Kidney epithelial cell (primary cell): ENCODE measurements around the gene UBE2D2. TPM values are rescaled to one million over a fixed set of nuclear protein-coding genes. Genes with fewer than 3 reads are reported as not detected.
"Not testable (repeated sequence)": the region's sequence is repeated elsewhere in the genome, so short reads cannot be mapped to it uniquely, and the experiment has no call there.

Experiments
- DNase-seq: peaks from one replicate; pipeline ENCODE4 v3.0.0-alpha.2; 2010; ENCODE audit warnings: low read depth
- H3K27me3 ChIP-seq: 2 replicates; pipeline ENCODE4 v1.6.0; 2011; ENCODE audit warnings: low read length; ENCODE audit not compliant: control insufficient read depth, insufficient read depth
- H3K36me3 ChIP-seq: 2 replicates; pipeline ENCODE4 v1.5.1; 2011; ENCODE audit warnings: low read length; ENCODE audit not compliant: control insufficient read depth, insufficient read depth
- H3K4me3 ChIP-seq: 2 replicates; pipeline ENCODE4 v1.5.1; 2011; ENCODE audit warnings: low read depth, mild to moderate bottlenecking, control low read depth, low read length
- CTCF ChIP-seq: IDR thresholded peaks from 2 replicates; pipeline ENCODE4 v1.5.1; 2011; ENCODE audit warnings: mild to moderate bottlenecking, moderate library complexity, low read length, control low read depth, inconsistent platforms; ENCODE audit not compliant: insufficient read depth, poor library complexity, severe bottlenecking
- total RNA-seq: library from RNA; depleted of rRNA; stranded (reverse); fragments of >200 nt; gene quantifications from 2 replicates; pipeline ENCODE4 v1.2.3, GENCODE V29; 2015

The UBE2D2 gene
- total RNA-seq, 1 donor from 2014 or later: 120 TPM

GRCh38 chr5:139584137-139584536 is 23.0 kb downstream of the UBE2D2 start:
- TF ChIP-seq CTCF: no peak
- Histone ChIP-seq H3K4me3 (no peak overlapping the region), H3K36me3 (no peaks in the 10 kb centered on the region), H3K27me3 (no peaks in the 10 kb centered on the region)
- no peak for DNase-seq

DNA sequence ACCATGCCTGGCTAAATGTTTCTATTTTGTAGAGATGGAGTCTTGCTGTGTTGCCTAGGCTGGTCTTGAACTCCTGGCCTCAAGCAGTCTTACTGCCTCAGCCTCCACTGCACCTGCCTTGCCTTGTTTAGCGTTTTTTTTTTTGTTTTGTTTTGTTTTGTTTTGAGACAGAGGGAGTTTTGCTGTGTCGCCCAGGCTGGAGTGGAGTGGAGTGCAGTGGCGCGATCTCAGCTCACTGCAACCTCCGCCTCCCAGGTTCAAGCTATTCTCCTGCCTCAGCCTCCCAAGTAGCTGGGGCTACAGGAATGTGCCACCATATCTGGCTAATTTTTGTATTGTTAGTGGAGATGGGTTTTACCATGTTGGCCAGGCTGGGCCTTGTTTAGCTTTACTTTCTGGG is 27.0 kb downstream of the UBE2D2 start:
- DNase-seq, H3K36me3 ChIP-seq, H3K27me3 ChIP-seq, H3K4me3 ChIP-seq: not testable (repeated sequence)

GRCh38 chr5:139588962-139589361 is 27.8 kb downstream of the UBE2D2 start:
- Histone ChIP-seq H3K27me3 (no peaks in the 10 kb centered on the region), H3K36me3 (no peaks in the 10 kb centered on the region), H3K4me3 (no peak overlapping the region)
- no peak for DNase-seq
- no peak for TF ChIP-seq CTCF

DNA sequence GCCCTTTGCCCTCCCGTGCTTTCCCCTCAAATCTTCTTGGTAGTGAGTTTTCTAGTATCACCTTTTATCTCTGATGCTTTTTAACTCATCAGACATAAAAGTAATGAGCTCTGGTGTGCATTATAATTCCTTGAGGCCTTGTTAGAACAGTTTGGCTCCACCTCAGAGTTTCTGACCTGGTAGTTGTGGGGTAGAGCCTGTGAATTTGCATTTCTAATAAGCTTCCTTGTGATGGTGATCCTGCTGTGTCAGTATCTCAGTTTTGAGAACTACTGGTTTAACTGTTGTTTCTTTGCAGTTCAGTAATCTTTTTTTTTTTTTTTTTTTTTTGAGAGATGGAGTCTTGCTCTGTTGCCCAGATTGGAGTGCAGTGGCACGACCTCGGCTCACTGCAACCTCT is 31.1 kb downstream of the UBE2D2 start:
- TF ChIP-seq CTCF: no peak
- no peaks in the 10 kb centered on the region for H3K27me3 ChIP-seq
- DNase-seq: no peak
- no peak overlapping the region for H3K4me3 ChIP-seq
- no peaks in the 10 kb centered on the region for H3K36me3 ChIP-seq

GRCh38 chr5:139593076-139593475 is 31.9 kb downstream of the UBE2D2 start:
- H3K4me3 ChIP-seq, DNase-seq, H3K27me3 ChIP-seq, H3K36me3 ChIP-seq: not testable (repeated sequence)

DNA sequence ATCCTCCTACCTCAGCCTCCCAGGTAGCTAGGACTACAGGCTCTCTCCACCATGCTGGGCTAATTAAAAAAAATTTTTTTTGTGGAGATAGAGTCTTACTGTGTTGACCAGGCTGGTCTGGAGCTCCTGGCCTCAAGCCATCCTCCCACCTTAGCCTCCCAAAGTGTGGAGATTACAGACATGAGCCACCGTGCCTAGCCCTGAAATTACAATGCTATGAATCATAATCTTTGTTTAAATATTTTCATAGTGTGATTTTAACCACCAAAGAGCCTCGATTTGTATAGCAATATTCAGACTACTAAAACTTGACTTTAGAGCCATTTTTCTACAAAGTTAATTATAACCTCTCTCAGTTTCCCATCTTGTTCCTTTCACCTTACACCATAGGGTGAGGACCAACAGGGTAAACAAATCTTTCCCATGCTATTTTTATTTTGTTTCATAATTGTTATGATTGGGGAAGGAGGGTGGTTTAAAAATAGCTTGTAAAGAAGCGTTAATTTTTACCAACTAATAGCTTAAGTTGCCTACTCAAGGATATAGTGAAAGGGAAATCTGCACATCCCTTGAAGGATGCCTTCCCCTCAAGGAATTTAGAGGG is 32.7 kb downstream of the UBE2D2 start:
- no peaks in the 10 kb centered on the region for H3K36me3 ChIP-seq
- TF ChIP-seq CTCF: no peak
- H3K4me3 ChIP-seq: no peak overlapping the region
- no peak for DNase-seq
- no peaks in the 10 kb centered on the region for H3K27me3 ChIP-seq

DNA sequence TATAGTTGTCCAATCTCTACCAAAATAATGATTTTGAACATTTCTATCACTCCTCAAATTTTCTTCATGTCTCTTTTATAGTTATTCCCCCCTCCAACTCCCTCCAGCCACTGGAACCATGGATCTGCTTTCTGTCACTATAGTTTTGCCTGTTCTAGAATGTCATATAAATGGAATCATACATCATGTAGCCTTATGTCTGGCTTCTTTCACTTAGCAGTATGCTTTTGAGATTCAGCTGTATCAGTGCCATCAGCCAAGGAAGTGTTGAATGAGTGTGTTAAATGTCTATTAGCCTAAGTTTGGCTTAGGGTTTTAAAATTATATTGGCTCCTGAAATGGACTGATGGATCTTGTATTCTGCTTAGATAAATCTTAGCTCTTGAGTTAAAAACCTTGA is 36.0 kb downstream of the UBE2D2 start:
- DNase-seq: no peak
- H3K36me3 ChIP-seq: peaks cover 1% of the 10 kb centered on the region
- no peak overlapping the region for H3K4me3 ChIP-seq
- no peaks in the 10 kb centered on the region for H3K27me3 ChIP-seq
- TF ChIP-seq CTCF: no peak

- H3K36me3 ChIP-seq, H3K4me3 ChIP-seq, H3K27me3 ChIP-seq, DNase-seq: not testable (repeated sequence)
Observed at GRCh38 chr5:139598601-139598965, 37.4 kb downstream of the UBE2D2 start.
